Activated CD4-positive, alpha-beta T cell treated with anti-CD3 and anti-CD28 coated beads for 48 hours (primary cell): ENCODE results near the gene SGO2.
A peak's percentile ranks its signal among the peaks of the same experiment; 100 is the strongest.

ENCODE experiments used
- DNase-seq: peaks from one replicate; pipeline ENCODE4 v3.0.0-alpha.2; 2020

The SGO2 gene, protein sequence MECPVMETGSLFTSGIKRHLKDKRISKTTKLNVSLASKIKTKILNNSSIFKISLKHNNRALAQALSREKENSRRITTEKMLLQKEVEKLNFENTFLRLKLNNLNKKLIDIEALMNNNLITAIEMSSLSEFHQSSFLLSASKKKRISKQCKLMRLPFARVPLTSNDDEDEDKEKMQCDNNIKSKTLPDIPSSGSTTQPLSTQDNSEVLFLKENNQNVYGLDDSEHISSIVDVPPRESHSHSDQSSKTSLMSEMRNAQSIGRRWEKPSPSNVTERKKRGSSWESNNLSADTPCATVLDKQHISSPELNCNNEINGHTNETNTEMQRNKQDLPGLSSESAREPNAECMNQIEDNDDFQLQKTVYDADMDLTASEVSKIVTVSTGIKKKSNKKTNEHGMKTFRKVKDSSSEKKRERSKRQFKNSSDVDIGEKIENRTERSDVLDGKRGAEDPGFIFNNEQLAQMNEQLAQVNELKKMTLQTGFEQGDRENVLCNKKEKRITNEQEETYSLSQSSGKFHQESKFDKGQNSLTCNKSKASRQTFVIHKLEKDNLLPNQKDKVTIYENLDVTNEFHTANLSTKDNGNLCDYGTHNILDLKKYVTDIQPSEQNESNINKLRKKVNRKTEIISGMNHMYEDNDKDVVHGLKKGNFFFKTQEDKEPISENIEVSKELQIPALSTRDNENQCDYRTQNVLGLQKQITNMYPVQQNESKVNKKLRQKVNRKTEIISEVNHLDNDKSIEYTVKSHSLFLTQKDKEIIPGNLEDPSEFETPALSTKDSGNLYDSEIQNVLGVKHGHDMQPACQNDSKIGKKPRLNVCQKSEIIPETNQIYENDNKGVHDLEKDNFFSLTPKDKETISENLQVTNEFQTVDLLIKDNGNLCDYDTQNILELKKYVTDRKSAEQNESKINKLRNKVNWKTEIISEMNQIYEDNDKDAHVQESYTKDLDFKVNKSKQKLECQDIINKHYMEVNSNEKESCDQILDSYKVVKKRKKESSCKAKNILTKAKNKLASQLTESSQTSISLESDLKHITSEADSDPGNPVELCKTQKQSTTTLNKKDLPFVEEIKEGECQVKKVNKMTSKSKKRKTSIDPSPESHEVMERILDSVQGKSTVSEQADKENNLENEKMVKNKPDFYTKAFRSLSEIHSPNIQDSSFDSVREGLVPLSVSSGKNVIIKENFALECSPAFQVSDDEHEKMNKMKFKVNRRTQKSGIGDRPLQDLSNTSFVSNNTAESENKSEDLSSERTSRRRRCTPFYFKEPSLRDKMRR

DNA sequence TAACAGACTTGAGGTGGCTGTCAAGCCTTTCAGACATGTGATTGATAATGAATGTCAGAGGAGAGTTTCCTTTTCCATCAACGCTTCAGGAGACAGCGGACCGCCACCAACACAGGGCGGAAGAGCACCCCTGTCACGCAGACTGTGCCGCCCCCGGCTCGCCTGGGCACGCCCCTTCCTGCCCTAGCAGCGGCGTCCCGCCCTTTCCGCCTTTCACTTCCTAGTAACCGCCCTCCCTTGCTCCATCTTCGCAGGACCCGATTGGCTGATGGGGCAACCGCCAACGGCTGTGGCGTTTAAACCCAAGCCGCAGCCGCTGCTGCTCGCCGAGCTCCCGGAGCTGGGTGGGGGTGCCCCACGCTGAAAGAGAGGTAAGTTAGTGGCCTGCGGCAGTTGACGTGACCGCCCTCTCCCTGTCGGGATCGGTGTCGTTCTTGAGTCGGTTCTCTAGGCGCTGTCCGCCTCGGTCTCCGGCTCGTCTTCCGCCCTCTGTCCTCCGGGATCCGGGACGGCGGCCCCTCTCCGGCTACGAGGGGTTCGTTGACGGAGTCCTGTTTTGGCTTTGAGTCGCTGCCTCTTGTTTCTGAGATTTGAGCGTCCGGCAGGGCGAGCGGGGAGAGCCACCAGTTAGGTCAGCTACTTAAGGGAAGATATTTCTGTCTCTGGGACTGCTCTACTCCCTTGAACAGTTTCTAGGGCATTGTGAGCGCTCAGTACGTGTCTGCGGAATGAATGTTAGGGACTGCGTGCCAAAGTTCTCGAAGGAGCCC lies at the start of gene SGO2:
Gene SGO2, plus strand, starts transcription at position 326 of the 770 bp plus-strand sequence. CDS start 6,769 bp downstream, outside the sequence.
- DNase-seq, result peak; percentile 98

DNA sequence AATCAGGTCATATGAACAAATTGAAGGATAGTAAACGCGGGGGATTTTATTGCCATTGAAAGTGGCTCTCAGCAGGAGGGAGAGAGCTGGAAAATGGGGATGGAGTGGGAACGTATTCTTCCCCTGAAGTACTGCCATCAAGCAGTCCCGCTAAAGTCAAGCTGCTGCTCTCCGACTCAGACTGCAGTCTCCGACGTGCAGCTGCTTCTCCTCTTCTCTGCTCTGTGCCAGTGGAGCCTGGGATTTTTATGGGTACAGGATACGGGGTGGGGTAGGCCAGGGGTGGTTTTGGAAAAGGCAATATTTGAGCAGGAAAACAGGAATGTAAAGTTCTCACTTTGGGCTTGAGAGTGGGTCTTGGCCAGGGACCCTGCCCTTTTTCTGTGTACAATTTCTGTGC lies 49.2 kb upstream of the SGO2 start:
- no peak for DNase-seq

DNA sequence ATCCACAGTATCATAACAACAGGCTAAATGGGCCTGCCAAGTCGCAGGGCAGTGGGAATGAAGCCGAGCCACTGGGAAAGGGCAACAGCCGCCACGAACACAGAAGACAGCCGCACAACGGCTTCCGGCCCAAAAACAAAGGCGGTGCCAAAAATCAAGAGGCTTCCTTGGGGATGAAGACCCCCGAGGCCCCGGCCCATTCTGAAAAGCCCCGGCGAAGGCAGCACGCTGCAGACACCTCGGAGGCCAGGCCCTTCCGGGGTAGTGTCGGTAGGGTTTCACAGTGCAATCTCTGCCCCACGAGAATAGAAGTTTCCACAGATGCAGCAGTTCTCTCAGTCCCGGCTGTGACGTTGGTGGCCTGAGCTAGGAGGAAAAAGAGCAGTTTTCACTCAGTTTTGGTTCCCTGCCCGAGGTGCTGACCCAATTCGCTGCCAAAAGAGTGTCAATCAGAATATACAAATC lies 48.3 kb upstream of the SGO2 start:
- DNase-seq, result no peak

DNA sequence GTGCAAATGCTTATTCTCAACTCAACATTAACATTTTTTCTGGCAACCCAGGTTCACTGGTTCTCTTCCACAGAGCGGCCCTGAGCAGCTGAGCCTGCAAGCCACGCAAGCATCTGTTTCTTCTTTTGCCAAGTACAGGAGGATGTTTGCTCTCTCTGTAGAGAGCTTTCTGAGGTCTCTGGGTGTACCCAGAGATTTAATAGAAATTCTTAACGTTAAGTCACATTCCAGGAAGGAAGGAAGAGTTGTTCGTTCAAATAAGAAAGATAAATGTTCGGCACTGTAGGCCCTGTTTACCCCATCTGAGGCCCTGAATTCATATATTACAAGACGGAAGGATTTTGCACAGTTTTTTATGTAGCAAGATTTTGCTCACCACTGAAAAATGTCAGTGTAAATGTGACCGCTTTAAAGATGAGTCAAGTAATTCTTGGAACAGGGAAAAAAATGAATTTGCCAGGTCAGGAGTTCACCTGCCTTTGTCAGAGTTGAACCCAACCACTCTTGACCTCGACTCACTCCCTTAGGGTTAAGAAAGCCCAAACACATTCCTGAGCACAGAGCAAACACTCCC lies 46.2 kb upstream of the SGO2 start:
- DNase-seq, result no peak

DNA sequence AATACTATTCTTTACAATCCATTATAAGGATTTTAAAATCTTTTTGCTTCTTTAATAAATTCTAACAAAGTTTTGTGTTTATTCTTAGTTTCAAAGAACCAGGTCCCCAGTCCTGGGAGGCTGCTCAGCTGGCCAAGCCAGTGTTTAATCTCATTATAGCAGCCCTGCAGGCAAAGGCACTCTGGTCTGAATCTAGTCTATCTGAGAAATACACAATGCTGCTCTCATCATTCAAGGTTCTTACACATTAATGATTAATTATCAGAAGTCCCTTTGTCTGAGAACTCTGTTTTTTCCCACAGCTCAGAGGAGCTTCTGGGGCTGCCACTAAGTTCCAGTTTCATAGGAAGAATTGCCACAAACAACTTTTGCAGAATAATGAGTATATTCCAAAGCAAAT lies 43.8 kb upstream of the SGO2 start:
- no peak for DNase-seq

DNA sequence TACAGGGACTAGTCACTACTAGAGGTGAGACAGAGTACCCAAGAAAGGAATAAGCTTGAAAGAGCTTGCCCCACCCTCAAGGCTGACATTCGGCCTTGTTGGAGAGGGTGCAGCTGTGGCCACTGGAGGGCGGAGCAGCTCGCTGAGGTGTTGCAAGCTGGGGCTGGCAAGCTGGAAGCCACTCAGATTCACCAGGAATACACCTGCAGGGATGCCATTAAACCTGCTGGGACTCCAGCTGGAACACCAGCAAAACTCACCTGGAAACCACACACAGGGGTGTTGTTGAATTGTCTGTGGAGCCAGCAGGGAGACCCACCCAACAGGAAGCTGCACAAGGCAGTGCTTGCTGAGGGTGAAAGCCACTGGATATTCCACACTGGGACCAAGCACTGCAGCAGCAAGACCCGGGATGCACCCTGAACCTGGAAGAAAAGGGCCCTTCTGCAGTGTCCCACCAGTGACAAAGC lies 42.2 kb upstream of the SGO2 start:
- DNase-seq, result peak; percentile 64

DNA sequence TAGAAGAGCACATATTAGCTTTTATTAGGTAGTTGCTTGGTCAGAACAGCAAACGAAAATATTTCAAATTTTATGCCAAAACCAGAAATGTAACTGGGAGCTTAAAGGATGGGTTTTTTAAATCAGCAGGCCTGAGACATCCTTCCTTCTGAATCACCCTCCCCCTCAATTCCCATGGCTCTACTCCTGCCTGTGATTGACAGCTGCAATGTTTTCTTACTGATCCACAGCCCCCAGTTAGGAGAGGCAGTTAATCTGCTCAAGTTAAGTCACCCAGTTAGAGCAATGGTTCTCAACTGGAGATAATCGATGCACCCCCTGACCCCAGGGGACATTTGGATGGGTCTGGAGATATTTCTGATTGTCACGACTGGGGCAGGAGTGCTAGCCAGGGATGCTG lies 41.1 kb upstream of the SGO2 start:
- DNase-seq, result no peak

DNA sequence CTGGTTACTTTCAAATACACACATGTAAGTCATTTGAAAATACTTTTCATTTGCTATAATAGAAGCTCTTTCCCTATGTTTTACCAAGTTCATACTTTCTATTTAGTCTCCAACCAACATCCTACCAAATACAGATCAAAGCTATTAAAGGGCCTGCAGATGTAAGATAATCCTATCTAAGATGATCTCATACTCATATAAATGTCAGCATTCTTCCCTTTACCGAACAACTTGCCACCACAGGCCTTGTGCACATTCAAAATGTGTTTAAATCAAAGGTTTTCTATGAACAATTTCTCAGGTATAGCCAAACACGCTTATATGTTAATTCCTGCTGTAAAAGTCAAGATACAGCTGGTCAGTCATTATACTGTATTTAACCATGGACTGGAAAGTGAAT lies 39.5 kb upstream of the SGO2 start:
- no peak for DNase-seq

DNA sequence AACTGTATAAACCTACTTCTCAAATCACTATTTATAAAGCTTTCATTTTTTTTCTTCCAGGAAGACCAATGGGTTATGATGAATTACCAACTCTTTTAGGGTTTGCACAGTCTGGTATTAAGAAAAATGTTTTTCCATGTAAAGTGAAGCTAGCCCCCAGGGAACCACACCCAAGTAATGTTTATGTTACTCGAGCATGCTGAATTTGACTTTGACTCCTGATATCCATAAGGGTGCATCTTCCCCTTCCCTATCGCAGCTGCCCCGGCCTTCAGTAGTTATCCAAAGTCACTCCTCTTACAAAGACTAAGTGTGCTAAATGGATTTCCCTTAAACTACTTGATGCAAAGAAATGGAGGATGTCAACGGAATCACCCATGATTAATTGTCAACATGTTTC lies 37.8 kb upstream of the SGO2 start:
- DNase-seq, result no peak

DNA sequence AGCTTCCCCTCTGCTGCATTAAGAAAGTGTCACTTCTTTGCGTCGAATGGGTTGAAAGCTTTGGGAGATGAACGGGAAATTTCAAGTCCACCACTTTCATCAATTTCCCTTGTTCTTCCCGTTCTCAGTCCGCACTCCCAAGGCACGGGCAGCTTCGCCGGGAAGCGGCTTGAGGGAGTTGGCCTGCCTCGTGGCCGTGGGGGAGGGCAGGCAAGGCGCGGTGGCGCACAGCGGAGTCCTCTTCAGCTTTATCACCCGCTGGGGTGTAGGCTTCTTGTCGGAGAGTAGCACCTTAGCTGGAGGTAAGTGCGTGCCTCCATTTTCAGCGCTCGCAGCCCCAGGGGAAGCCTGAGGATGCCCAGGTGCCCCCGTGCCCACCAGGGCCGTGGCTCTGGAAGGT lies 36.0 kb upstream of the SGO2 start:
- no peak for DNase-seq

DNA sequence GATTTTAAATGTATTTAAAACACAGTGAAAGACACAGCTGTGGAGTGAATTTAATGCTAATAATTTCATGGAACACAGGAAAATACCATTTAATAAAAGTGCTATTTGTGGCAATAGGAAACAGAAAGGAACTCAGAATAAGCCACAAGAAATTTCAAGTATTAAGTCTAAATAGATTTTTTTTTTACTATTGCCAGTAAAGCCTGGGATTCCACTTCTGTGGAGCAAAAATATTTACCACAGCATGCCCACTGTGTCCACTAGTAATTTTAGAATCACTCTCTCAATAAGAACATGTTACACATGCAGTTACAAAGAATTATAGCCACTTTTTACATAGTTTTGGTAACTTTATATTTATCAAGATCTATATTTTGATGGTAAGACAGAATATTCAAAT lies 33.4 kb upstream of the SGO2 start:
- DNase-seq, result no peak

DNA sequence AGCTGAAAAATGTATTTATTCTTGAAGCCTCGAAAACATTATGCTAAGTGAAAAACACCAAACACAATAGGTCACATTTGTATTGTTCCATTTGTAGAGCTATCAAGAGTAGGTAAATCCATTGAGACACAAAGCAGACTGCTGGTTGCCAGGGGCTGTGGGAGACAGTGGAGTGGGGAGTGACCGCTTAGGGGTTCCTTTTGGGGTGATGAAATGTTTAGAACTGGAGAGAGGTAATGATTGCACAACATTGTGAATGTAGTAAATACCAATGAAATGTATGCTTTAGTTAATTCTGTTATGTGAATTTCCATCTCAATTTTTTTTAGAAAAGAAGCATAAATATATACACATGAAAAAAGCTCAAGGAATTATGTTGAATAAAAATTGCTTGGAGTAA lies 32.0 kb upstream of the SGO2 start:
- DNase-seq, result no peak

DNA sequence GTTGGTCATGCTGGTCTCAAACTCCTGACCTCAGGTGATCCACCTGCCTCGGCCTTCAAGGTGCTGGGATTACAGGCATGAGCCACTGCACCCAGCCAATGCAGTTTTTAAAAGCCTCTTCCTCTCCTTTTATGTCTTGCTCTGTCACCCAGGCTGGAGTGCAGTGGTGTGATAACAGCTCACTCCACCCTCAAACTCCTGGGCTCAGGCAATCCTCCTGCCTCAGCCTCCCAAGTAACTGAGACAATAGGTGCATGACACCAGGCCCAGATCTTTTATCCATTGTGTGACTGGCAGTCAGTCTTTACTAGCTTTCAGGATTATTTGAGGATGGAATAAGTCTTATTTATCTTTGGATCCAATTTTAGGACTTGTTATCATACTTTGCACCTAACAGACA lies 29.3 kb upstream of the SGO2 start:
- DNase-seq, result no peak

DNA sequence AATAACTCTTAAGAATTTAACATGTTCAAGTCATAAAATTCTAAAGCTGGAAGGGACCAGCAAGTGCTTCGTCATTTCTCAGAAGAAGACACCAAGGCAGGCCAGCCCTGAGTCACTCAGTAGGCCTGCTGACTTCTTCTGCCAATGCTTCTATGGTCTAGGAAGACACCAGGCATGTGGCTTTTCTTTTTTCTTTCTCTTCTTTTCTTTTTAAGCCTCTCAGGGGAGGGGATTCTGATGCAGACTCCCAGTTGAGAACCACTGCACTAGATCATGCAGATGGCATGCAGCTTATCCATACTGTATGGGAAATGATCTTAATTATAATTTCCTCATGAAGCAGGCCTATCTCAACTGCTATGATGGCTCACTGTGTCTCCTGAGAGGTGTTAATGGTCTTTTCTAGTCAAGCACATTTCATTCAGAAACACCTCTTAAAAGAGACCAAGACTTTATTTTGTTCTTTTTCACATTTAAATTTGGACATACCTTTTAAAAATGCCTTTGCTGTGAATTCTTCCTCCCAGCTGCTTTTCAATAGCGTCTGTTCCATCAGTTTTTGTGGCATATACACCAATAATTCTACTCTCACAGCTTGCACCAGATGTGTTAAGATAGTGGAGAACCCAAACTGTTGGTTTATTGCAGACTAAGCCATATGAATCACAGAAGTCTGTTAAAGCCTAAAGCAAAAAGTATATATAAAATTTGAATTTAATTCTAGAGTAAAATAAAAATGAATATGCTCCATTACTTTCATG lies 27.4 kb upstream of the SGO2 start:
- no peak for DNase-seq

DNA sequence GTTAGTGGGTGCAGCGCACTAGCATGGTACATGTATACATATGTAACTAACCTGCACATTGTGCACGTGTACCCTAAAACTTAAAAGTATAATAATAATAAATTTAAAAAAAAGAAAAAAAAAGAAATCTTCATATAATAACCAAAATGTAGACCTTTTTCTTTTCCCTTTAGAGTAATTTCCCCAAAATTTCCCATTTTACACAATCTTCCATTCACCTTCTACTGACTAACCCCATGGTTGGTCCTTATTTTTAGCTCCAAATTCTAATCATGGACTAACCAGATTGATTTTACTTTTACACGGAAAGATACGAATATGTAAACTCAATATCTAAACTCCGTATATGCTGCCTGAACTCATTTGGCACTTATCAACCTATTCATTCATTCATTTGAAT lies 23.8 kb upstream of the SGO2 start:
- DNase-seq, result no peak

DNA sequence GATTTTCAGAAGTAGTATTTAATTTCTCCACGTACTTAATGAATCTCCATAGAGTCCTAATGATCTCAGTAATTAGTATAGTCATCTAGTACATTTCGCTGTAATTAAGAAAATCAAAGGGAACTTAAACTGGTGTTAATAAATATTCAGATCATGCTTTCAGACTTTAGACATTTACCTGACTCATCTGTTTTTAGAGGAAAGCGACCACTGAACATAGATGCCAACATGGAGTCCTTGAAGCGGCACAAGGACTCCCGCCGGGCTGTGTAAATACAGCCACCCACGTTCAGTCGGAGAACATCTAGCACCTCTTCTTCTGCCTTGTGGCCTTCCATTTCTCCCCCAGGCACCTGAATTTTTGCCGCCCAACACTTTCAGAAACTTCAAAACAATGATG lies 19.3 kb upstream of the SGO2 start:
- no peak for DNase-seq

DNA sequence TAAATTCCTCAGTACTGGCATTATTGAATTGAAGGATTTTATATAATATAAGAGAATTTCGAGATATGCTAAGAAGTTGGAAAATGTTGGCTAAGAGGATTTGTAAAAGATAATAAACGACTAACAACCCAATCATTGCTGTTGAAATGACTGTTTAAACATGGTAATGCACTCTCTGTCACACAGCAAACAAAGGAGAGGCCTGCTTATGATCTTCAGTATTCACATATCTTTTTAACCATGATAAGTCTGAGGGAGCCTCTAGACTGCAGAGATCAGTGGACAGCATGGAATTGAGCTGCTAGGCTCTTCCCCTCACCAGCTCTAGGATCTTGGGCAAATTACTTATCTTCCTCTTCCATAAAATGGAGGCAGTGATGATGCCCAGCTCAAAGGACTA lies 18.8 kb upstream of the SGO2 start:
- no peak for DNase-seq

DNA sequence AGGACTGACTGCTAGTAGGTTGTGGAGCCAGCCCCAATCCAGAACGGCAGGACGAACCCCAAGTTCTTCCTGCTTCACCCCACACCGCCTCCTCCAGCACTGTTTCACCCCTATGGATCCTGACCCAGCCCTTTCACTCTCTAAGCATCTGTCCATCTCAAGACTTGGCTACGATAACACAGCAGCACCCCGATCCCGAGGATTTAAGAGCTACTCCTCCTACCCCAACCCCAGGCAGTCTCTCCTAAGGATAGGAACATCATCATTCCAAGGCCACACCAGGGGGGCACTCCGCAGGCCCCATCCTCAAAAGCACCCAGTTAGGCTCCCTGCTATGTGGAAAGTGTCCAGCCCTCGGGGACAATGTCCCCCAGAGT lies 16.8 kb upstream of the SGO2 start:
- DNase-seq, result peak; percentile 8

DNA sequence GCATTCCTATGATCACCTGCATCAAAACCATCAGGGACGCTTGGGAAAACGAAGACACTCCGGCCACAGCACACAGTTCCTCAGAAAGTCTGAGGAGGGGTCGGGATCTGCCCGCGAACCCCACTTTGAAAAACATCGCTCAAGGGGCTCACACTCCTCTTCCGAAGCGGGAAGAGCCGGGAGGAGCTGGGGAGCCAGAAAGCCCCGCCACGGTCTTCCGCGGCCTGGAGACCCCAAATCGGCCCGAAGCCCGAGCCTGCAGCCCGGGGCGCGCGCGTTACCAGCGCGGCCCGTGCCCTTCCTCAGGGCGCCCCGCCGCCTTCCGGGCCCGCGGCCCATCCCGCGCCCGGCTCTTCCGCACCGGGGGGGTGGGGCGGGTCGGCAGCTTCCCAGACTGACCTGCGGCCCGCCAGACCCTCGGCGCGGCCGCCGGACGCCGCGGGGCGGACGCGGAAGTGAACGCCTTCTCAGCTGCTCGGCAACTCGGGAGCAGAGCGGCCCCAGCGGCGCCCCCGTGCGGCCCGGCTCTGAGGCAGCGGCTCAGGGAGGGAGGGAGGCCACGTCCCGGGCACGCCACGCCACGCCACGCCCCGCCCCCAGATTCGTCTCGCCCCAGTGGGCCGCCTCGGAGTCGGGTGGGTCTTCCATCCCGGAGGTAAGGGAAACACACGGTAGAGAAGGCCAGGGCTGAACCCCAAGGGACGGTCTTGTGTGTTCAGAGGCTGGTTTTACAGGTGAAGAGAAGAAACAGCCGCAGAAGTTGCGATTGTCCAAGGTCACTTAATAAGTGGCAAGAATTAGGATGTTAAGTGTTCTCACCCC lies 16.2 kb upstream of the SGO2 start, which contains the start of gene KCTD18:
Gene KCTD18, minus strand, starts transcription at position 457 of the 822 bp plus-strand sequence. CDS start 3,052 bp downstream, outside the sequence.
- peak; percentile 93 for DNase-seq

DNA sequence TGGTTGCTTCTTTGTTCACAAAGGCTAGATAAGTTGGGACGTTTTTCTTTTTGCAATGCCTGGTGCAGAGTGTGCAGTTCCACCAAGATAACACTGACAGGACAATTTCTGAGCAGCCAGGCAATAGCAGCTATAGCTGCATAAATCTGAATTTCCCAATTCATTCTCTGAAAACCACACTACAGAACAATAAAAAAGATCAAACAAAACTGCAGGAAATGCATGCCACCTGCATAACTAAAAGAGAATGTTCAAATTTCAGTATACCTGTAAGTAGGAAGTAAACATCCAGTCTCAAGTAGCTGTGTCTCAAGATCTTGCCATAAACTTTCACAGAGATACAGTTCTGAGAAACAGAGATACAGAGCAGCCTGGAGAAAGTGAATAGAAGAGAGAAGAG lies 10.9 kb upstream of the SGO2 start:
- no peak for DNase-seq
